HEK293T (cell line): Measurements from ENCODE around the gene ALOX12.
"Not testable (repeated sequence)": the region's sequence is repeated elsewhere in the genome, so short reads cannot be mapped to it uniquely, and the experiment has no call there.

Experiments used
- CTCF ChIA-PET: fragments of 350-600 bp; formaldehyde crosslinking; extraction: SDS; loops from one replicate; lab custom pipeline; 2021; ENCODE audit warnings: antibody characterized with exemption, inconsistent platforms; lab: Yijun Ruan, JAX
- POLR2A ChIA-PET: fragments of 350-600 bp; formaldehyde crosslinking; extraction: SDS; loops from one replicate; lab custom pipeline; 2020; ENCODE audit warnings: antibody characterized with exemption, inconsistent platforms; lab: Yijun Ruan, JAX
- DNase-seq: peaks from one replicate; pipeline ENCODE4 v3.0.0; 2012; ENCODE audit warnings: mixed read lengths; ENCODE audit errors: extremely low spot score
- ARNT ChIP-seq: fragments of 450-650 bp; IDR thresholded peaks from 2 replicates; pipeline ENCODE4 v1.6.1; 2017; ENCODE audit warnings: mild to moderate bottlenecking
- BHLHE40 ChIP-seq: fragments of 450-650 bp; IDR thresholded peaks from 2 replicates; pipeline ENCODE4 v1.6.1; 2016; ENCODE audit warnings: mild to moderate bottlenecking, moderate library complexity, borderline replicate concordance
- CTBP1 ChIP-seq: fragments of 450-650 bp; IDR thresholded peaks from 2 replicates; pipeline ENCODE4 v1.6.1; 2016; ENCODE audit warnings: borderline replicate concordance
- ELF4 ChIP-seq: fragments of 450-650 bp; IDR thresholded peaks from 2 replicates; pipeline ENCODE4 v1.6.1; 2017; ENCODE audit warnings: antibody characterized with exemption
- FOXA1 ChIP-seq: fragments of 450-650 bp; IDR thresholded peaks from 2 replicates; pipeline ENCODE4 v1.6.1; 2016; ENCODE audit warnings: mild to moderate bottlenecking
- FOXK2 ChIP-seq: fragments of 450-650 bp; IDR thresholded peaks from 2 replicates; pipeline ENCODE4 v1.6.1; 2016; ENCODE audit warnings: mild to moderate bottlenecking
- FOXM1 ChIP-seq: fragments of 450-650 bp; IDR thresholded peaks from 2 replicates; pipeline ENCODE4 v1.6.1; 2017; ENCODE audit warnings: mild to moderate bottlenecking, borderline replicate concordance
- HDGF ChIP-seq: fragments of 450-650 bp; IDR thresholded peaks from 2 replicates; pipeline ENCODE4 v1.6.1; 2017; ENCODE audit warnings: antibody characterized with exemption, borderline replicate concordance
- L3MBTL2 ChIP-seq: fragments of 450-650 bp; conservative IDR thresholded peaks from 2 replicates; pipeline ENCODE4 v1.6.1; 2016; ENCODE audit warnings: mild to moderate bottlenecking
- LEF1 ChIP-seq: fragments of 450-650 bp; IDR thresholded peaks from 2 replicates; pipeline ENCODE4 v1.6.1; 2017; ENCODE audit warnings: mild to moderate bottlenecking, borderline replicate concordance
- NFRKB ChIP-seq: fragments of 450-650 bp; IDR thresholded peaks from 2 replicates; pipeline ENCODE4 v1.6.1; 2016; ENCODE audit warnings: mild to moderate bottlenecking, moderate library complexity
- SP1 ChIP-seq: fragments of 450-650 bp; IDR thresholded peaks from 2 replicates; pipeline ENCODE4 v1.6.1; 2017
- SUZ12 ChIP-seq: fragments of 450-650 bp; IDR thresholded peaks from 2 replicates; pipeline ENCODE4 v1.6.1; 2016; ENCODE audit warnings: mild to moderate bottlenecking
- TARDBP ChIP-seq: fragments of 450-650 bp; IDR thresholded peaks from 2 replicates; pipeline ENCODE4 v1.6.1; 2016
- ZNF384 ChIP-seq: fragments of 450-650 bp; IDR thresholded peaks from 2 replicates; pipeline ENCODE4 v1.6.1; 2016
- TF ChIP-seq, protein P1 (sequence below): fragments of 450-650 bp; IDR thresholded peaks from 2 replicates; pipeline ENCODE4 v1.6.1; 2016

Gene ALOX12

DNA sequence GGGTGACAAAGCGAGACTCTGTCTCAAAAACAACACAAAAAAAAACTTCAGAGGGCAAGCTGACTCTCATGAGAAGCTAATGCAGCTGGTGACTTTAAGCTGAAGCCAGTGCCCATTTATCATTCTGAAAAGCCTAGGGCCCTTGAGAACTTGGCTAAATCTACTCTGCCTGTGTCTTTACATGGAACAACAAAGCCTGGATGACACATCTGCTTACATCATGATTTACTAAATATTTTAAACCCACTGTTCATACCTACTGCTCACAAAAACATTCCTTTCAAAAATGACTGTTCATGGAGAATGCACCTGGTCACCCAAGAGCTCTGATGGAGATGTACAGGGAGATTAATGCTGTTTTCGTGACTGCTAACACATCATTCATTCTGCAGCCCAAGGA, 6.1 kb upstream of the ALOX12 start:
- ChIA-PET CTCF (interaction anchor here (0.6 kb wide), 2 partner anchors 79 to 324 kb away, joined by 3 read pairs; no protein-coding TSS in a partner anchor), POLR2A (no interaction called here)
- TF ChIP-seq ELF4 (no peak), L3MBTL2 (no peak), CTBP1 (no peak), TARDBP (no peak), LEF1 (no peak), NFRKB (no peak), ARNT (no peak), SP1 (no peak), BHLHE40 (no peak), HDGF (no peak), FOXK2 (no peak), FOXA1 (no peak), FOXM1 (no peak), ZNF384 (no peak), SUZ12 (no peak)
- TF ChIP-seq, protein P1, sequence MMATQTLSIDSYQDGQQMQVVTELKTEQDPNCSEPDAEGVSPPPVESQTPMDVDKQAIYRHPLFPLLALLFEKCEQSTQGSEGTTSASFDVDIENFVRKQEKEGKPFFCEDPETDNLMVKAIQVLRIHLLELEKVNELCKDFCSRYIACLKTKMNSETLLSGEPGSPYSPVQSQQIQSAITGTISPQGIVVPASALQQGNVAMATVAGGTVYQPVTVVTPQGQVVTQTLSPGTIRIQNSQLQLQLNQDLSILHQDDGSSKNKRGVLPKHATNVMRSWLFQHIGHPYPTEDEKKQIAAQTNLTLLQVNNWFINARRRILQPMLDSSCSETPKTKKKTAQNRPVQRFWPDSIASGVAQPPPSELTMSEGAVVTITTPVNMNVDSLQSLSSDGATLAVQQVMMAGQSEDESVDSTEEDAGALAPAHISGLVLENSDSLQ = no peak
- no peak for DNase-seq

DNA sequence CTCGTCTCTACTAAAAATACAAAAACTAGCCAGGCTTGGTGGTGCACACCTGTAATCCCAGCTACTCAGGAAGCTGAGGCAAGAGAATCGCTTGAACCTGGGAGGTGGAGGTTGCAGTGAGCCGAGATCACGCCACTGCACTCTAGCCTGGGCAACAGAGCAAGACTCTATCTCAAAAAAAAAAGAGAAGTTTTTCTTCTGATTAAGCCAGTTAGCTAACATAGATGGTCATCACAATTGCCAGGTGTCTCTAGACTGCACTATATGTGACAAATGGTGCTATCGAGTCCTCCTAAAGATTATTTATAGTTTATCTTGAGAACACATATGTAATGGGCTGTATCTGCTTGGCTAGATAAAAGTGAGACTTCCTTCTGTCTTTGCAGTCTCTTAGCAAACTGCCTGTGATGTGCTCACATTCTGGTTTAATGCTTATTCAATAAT, 2.2 kb upstream of the ALOX12 start:
- CTCF ChIA-PET = interaction anchor here (1.0 kb wide), 1 partner anchor 11 kb away, joined by 6 read pairs; no protein-coding TSS in a partner anchor
- DNase-seq, POLR2A ChIA-PET: not testable (repeated sequence)

DNA sequence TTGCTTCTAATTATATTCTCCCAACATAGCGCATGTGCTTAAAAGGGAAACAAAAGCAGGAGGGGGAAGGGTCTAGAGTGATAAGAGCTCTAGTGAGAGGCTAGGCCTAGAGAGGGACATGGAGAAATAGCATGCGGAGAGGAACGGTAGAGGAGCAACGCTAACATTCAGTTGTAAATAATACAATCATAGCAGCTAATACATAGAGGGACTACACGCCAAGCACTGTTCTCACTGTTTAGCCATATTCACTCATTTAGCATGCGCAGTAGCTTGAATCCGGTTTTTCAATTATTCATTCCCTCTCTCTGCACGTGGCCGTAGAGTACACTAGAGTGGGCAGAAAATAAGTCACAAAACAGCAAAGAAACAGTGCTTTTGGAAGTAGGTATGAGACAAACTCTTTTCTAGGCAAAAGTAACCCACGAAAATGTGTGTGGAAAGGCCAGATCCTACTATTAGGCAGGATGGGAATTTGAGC, 1.7 kb upstream of the ALOX12 start:
- no peak for TF ChIP-seq ZNF384
- no peak for TF ChIP-seq CTBP1
- TF ChIP-seq L3MBTL2 = no peak
- no peak for TF ChIP-seq FOXM1
- TF ChIP-seq TARDBP = no peak
- TF ChIP-seq BHLHE40 = no peak
- no peak for TF ChIP-seq HDGF
- TF ChIP-seq LEF1 = no peak
- no peak for TF ChIP-seq FOXA1
- no peak for TF ChIP-seq ELF4
- TF ChIP-seq, protein P1 = no peak
- no peak for TF ChIP-seq ARNT
- no peak for DNase-seq
- CTCF ChIA-PET = no interaction called here
- POLR2A ChIA-PET = no interaction called here

DNA sequence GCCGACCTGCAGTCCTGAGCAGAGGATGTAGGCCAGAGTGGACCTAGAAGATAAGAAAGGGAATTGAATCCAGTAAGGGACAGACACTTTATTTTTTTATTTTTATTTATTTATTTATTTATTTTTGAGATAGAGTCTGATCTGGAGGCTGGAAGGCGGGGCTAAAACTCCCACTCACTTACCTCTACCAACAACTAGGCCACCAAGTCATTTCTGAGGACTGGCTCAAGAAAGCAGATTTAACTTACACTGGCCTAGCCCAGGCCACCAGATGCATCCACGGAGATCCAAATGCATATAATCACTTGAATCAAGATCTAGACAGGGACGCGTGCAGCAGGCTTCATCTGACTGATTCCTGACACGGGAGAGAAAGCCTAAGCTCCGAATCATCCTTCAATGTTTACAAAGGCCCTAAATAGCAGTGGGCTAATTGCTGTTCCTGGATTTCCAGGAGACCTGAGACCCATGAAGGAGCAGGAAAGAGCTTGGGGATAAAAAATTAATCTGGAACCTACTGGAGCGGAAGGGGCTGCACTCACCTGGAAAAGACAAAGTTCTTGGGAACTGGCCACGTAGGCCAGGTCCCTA, 1.1 kb upstream of the ALOX12 start:
- ChIA-PET POLR2A (no interaction called here), CTCF (no interaction called here)
- no peak for DNase-seq

DNA sequence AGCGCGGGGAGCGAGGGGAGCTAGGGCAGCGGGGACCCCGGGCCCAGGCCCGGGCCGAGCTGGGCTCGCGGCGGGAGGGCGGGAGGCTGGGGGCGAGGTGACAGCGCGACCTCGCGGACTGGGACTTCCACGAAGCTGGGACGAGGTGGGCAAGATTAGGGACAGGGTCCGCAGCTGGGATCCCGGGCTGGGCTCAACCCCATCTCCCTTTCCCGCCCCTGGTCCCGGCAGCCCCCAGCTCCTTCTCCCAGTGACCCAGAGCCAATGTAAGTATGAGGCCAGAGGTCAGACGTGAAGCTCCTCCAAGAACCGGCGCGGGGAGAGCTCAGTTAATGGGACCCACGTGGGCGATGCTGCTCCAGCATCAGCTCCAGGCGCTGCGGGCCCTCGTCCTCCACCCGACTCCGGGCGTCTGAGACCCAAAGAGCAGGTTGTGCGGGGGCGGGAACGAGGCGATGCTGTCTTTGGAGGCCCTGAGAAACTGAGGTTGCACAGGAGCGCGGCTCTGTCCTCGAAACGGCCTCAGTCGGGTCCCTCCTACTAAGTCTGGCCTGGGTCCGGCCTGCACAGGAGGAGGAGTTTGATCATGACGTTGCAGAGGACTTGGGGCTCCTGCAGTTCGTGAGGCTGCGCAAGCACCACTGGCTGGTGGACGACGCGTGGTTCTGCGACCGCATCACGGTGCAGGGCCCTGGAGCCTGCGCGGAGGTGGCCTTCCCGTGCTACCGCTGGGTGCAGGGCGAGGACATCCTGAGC, 585 bp downstream of the ALOX12 start:
- TF ChIP-seq ZNF384 = no peak
- no peak for TF ChIP-seq ELF4
- no peak for TF ChIP-seq BHLHE40
- TF ChIP-seq FOXA1 = no peak
- POLR2A ChIA-PET = no interaction called here
- DNase-seq = no peak
- CTCF ChIA-PET = interaction anchor here (1.3 kb wide), 1 partner anchor 8 kb away, joined by 5 read pairs; no protein-coding TSS in a partner anchor

More for the DNA sequence above, 1.1 kb upstream of the ALOX12 start:
- no peak for TF ChIP-seq HDGF
- TF ChIP-seq NFRKB = no peak
- TF ChIP-seq BHLHE40 = no peak
- no peak for TF ChIP-seq TARDBP
- no peak for TF ChIP-seq LEF1
- no peak for TF ChIP-seq SUZ12
- no peak for TF ChIP-seq ARNT
- TF ChIP-seq L3MBTL2 = no peak
- TF ChIP-seq ELF4 = no peak
- no peak for TF ChIP-seq CTBP1
- no peak for TF ChIP-seq FOXM1
- TF ChIP-seq SP1 = no peak
- no peak for TF ChIP-seq FOXA1
- TF ChIP-seq ZNF384 = no peak
- TF ChIP-seq, protein P1 = no peak
- no peak for TF ChIP-seq FOXK2

DNA sequence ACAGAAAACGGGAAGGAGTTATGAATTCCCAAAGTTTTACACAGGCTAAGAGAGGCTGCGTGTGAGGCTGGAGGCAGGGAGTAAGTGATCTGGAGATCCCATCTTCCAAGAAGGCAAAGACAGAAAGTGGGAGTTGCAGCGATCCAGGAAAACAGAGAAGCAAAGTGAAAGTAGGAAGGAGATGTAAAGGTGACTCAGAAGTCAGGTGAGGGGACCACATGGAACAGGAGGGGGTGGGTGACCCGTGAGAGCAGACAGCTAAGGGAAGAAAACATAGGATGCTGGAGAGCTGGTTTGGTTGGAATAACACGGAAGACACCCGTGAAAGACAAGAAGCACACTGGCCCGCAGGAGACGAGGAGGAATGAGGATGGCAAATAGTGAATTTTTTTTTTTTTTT, 1.3 kb downstream of the ALOX12 start:
- TF ChIP-seq SP1 (no peak), HDGF (no peak), NFRKB (no peak), BHLHE40 (no peak), ARNT (no peak), SUZ12 (no peak), ZNF384 (no peak), TARDBP (no peak), FOXM1 (no peak), FOXK2 (no peak), FOXA1 (no peak), ELF4 (no peak), LEF1 (no peak), CTBP1 (no peak), L3MBTL2 (no peak)
- TF ChIP-seq, protein P1 = no peak
- ChIA-PET POLR2A (no interaction called here), CTCF (no interaction called here)
- DNase-seq = no peak
